Spleen (tissue), 7 donors: ENCODE measurements around the gene SLC1A4.

Source experiments
- CTCF ChIP-seq, 11 experiments: fragments of 200-600 bp in 7 of 11; fragments of 450-650 bp in 4 of 11; sonication (generic) in 4 of 11; IDR thresholded peaks in 8 of 11; conservative IDR thresholded peaks in 3 of 11; 1 replicate in 7 of 11; 2 replicates in 4 of 11; pipeline versions ENCODE4 v1.4.0 to v1.8.0; 2016 to 2021; ENCODE audit warnings: antibody characterized with exemption in 11 of 11, inconsistent platforms in 4 of 11, mild to moderate bottlenecking in 1 of 11
- POLR2AphosphoS5 ChIP-seq, 3 donors: sonication (generic); formaldehyde crosslinking; IDR thresholded peaks; one replicate each; pipeline ENCODE4 v1.5.1; 2017; ENCODE audit warnings: antibody characterized with exemption in 3 of 3
- donor health status: DM: no; HTN: no; CAD: no; lungs with moderate emphysema.
- donor health status: DM: no; HTN: no; CAD: no.
- donor health status: DM: no; HTN: no; CAD: no.

- TF ChIP-seq CTCF (IDR thresholded peaks at IDR 0.05 in 8 of 11, conservative IDR thresholded peaks at IDR 0.05 in 3 of 11) (no peak), POLR2AphosphoS5 (IDR thresholded peaks at IDR 0.05) (no peak)
Measured at GRCh38 chr2:65061146-65061909, 72.1 kb downstream of the SLC1A4 start.
